Ishikawa (cell line): ENCODE data around the gene YWHAE.

Source experiments
- CEBPB ChIP-seq: IDR thresholded peaks from 2 replicates; pipeline ENCODE4 v1.6.1; 2012
- EP300 ChIP-seq: IDR thresholded peaks from 2 replicates; pipeline ENCODE4 v1.6.1; 2012; ENCODE audit warnings: borderline replicate concordance
- RAD21 ChIP-seq: IDR thresholded peaks from 2 replicates; pipeline ENCODE4 v1.6.1; 2012; ENCODE audit warnings: low read depth
- REST ChIP-seq: IDR thresholded peaks from 2 replicates; pipeline ENCODE4 v1.6.1; 2012; ENCODE audit warnings: low read depth, mild to moderate bottlenecking
- TAF1 ChIP-seq: IDR thresholded peaks from 2 replicates; pipeline ENCODE4 v1.6.1; 2012; ENCODE audit warnings: low read depth, mild to moderate bottlenecking
- TCF12 ChIP-seq: IDR thresholded peaks from 2 replicates; pipeline ENCODE4 v1.6.1; 2012; ENCODE audit warnings: low read depth
- TEAD4 ChIP-seq: IDR thresholded peaks from 2 replicates; pipeline ENCODE4 v1.6.1; 2012
- USF1 ChIP-seq: IDR thresholded peaks from 2 replicates; pipeline ENCODE4 v1.6.1; 2012
- TF ChIP-seq, protein P1 (sequence below): IDR thresholded peaks from 2 replicates; pipeline ENCODE4 v1.6.1; 2012

DNA sequence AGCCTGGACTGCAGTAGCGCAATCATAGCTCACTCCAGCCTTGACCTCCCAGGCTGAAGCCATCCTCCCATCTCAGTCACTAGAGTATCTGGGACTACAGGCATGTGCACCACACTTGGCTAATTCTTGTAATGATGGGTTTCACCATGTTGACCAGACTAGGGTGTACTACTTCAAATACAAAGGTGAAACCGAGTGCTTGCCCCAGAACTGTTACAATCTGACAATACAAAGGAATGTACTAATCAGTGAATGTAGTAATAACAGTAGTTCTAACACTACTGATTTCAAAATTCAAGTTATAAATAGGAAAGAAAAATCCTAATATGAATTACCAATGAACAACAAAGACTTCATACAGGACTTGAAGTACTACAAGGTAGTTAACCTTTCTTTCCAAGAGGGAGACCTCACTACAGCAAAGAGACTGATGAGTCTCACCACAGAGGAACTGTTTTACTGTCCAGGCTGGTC lies 31.6 kb upstream of the YWHAE start:
- TF ChIP-seq EP300: no peak
- no peak for TF ChIP-seq CEBPB
- TF ChIP-seq REST: no peak
- TF ChIP-seq USF1: no peak
- TF ChIP-seq RAD21: no peak
- TF ChIP-seq TAF1: no peak
- TF ChIP-seq, protein P1, sequence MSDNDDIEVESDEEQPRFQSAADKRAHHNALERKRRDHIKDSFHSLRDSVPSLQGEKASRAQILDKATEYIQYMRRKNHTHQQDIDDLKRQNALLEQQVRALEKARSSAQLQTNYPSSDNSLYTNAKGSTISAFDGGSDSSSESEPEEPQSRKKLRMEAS: no peak
- no peak for TF ChIP-seq TCF12
- TF ChIP-seq TEAD4: no peak
